ENCODE data around the gene MAOB.

DNA sequence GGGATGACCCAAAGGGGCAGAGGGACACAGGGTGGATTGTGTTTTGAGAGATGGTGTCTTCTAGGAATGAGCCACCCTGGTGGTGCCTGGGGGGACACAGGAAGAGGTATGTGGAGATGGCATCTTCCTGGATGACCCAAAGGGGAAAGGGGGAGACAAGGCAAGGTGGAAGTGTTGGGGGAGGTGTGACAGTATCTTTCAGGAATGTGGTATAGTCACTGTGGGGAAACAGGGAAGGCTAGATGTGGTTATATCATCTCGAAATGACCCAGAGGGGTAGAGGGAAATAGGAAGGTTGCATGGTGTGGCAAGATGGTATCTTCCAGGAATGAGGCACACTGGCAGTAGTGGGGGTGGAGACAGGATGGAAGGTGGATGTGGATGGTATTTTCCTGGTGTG lies 163.3 kb downstream of the MAOB start:
- no peak for TF ChIP-seq EP300 (IDR thresholded peaks at IDR 0.05)
- TF ChIP-seq, protein P1, sequence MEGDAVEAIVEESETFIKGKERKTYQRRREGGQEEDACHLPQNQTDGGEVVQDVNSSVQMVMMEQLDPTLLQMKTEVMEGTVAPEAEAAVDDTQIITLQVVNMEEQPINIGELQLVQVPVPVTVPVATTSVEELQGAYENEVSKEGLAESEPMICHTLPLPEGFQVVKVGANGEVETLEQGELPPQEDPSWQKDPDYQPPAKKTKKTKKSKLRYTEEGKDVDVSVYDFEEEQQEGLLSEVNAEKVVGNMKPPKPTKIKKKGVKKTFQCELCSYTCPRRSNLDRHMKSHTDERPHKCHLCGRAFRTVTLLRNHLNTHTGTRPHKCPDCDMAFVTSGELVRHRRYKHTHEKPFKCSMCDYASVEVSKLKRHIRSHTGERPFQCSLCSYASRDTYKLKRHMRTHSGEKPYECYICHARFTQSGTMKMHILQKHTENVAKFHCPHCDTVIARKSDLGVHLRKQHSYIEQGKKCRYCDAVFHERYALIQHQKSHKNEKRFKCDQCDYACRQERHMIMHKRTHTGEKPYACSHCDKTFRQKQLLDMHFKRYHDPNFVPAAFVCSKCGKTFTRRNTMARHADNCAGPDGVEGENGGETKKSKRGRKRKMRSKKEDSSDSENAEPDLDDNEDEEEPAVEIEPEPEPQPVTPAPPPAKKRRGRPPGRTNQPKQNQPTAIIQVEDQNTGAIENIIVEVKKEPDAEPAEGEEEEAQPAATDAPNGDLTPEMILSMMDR (IDR thresholded peaks at IDR 0.05): no peak
- TF ChIP-seq POLR2A (IDR thresholded peaks at IDR 0.05): no peak

Data from upper lobe of left lung (tissue), 4 donors.